HG03565 (cell line): Measurements from ENCODE around the gene SUMO1.
A peak's percentile ranks its signal among the peaks of the same experiment; 100 is the strongest.
"Not testable (repeated sequence)": the region's sequence is repeated elsewhere in the genome, so short reads cannot be mapped to it uniquely, and the experiment has no call there.

Experiments
- ATAC-seq: cut with Tn5 transposase; IDR thresholded peaks from one replicate; pipeline ENCODE4 v1.9.1; 2021; ENCODE audit warnings: mild to moderate bottlenecking, moderate library complexity; ENCODE audit not compliant: unreplicated experiment

The SUMO1 gene

DNA sequence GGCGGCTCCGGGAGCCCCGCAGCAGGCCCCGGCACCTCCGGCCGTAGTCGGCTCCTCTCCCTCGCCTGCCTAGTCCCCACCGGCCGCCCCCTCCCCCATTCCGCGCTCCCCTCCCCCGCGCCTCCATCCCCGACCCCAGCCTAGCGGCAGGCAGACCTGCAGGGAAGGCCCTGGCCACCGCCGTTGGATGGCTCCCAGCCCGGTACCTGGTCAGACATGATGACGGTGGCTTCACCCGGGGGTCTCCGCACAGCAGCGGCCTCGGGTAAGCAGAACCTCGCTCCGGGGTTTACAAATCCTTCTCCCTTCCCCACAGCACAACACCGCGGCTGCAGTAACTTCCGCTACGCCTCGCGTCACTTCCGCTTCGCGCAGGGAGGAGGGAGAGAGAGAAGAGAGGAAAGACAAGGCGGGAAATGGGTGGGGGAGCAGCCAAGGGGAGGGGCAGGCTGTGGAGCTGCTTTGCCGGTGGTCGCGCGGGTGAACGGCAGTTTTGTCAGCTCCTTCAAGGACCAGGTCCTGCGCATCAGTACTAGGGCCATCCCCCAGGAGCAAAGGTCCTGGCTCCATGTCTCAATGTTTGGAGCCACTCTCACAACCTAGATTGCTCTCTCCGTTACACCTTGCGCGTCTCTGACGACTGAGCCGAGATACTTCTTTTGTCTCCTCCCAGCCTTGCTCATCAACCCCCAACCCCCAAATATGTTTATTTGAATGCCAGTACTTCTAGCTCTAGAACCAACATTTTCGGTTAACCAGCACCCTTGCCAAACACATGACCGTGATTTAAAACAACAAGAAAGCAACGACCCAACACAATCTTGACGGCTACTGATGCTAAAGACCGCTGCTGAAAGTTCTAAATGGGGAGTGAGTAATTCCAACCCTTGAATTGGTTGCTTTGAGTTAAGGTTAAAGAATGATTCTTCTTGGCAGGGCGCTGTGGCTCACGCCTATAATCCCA lies at the start of gene SUMO1:
Gene SUMO1 (minus strand): TSS at position 364 of the 964 bp plus-strand sequence. CDS start 146 bp downstream, at position 218.
- peak; percentile 88 for ATAC-seq

DNA sequence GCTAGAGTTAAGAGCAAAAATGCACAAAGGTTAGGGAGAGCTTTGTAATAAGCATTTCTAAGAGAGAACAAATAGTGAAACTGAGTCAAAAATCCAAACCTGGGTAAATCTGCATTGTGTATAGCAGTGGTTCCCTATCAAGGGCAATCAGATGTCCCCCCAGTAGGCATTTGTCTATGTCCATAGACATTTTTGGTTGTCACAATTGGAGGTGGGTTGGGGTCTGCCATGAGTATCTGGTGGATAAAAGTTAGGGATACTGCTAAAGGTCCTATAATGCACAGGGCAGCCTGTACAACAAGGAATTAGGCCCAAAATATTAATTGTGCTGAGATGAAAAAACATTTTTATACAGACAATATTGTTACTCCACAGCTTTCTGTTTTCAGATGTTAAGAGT lies 48.2 kb upstream of the SUMO1 start:
- no peak for ATAC-seq

DNA sequence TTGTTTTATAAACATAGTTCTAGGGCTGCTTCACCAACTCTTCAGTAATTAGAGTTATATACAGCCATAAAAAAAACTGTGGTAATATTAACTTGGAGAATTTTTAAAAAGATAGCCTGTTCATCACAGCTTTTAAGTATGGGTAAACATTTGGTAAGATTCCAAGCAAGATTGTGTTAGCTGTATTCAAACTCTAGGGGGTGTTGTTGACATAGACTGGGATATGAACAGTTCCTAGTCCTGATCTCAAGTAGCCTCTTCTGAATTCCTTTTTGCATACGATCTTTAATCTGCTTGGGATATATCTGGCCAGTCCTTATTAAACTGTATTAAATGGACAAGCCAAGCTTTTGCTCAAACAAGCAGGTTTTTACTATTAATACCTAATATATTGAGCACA lies 40.5 kb upstream of the SUMO1 start:
- no peak for ATAC-seq

DNA sequence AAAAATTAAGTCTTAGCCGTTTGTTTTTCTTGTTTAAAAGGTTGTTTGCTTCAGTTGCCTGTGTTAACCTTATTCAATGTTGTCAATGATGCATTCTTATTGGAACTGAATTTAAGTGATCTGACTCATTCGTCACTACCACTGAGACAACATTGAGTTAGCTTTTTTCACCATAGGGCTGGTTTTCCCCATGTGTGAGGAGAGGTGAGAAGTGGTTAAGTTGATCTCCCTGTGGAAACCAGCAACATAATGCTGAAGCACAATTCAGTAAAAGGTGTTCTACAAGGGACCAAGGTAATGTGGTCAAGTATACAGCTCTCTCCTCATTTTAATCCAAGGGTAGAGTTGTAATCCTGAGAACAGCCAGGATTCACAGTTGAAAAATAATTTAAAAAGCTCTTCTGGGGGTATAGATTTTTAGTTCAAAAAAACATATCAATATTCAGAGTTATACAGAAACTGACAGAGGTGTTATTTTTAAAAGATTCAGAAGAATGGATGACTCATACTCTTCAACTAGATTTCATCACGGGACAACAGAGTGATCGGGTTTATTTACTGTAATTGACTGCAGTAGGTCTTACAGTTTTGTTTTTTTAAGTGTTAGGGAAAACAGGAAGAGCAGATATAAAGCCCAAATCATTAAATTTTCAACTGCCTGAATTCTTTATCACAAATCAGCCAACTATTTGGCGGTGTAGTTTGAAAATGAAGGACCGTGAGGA lies 39.8 kb upstream of the SUMO1 start:
- no peak for ATAC-seq

DNA sequence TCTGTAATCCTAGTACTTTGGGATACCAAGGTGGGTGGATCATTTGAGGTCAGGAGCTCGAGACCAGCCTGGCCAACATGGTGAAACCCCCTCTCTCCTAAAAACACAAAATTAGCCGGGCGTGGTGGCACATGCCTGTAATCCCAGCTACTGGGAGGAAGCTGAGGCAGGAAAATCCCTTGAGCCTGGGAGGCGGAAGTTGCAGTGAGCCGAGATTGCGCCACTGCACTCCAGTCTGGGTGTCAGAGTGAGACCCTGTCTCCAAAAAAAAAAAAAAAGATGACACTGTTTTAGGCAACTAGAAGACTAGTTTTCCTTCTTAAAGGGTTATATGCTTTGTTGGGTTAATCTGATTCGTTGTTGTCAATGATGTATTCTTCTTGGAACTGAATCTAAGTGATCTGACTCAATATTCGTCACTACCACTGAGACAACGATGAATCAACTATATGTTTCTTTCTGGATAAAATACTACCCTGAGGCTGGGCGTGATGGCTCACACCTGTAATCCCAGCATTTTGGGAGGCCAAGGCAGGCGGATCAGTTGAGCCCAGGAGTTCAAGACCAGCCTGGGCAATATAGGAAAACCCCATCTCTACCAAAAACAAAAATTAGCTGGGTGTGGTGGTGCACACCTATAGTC lies 37.8 kb upstream of the SUMO1 start:
- ATAC-seq = not testable (repeated sequence)

DNA sequence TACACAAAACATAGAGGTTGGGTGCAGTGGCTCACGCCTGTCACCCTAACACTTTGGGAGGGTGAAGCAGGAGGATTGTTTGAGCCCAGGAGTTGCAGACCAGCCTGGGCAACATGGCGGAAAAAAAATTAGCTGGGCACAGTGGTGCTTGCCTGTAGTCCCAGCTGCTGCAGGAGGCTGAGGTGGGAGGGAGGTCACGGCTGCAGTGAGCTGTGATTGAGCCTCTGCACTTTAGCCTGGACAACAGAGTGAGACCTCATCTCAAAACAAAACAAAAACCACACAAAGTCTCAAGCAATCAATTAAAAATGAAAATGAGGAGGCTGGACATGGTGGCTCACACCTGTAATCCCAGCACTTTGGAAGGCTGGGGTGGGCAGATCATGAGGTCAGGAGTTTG lies 32.1 kb upstream of the SUMO1 start:
- no peak for ATAC-seq

DNA sequence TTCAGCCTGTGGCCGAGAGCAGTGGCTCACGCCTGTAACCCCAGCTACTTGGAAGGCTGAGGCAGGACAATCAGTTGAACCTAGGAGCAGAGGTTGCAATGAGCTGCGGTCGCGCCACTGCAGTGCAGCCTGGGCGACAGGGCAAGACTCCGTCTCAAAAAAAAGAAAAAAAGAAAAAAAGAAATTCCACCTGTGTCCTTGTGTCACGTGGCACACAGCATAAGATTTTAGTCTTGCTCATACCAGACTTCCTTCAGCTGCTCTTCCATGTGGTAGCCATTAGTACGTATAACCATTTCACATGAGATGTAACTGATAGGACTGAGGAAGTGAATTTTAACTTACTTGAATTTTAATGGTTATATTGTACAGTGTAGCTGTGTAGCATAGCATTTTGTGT lies 31.2 kb upstream of the SUMO1 start:
- ATAC-seq = no peak

DNA sequence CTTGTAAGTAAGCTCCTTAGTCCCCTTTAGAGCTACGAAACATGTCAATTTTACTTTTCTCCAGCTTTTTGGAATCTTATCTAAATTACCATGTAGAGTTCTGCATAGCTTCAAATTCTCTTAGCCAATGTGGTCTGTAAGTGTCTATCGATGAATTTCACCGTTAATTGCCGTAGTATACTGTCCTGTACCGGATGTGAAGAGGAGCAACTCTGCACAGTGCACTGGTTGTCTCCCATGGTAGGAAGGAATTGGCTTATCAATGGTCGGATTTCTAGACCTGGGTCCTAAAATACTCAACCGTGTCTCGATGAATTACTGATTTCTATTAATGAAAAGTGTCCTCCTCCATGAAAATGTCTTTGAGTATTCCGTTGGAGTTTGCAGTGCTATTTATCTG lies 29.1 kb upstream of the SUMO1 start:
- no peak for ATAC-seq

DNA sequence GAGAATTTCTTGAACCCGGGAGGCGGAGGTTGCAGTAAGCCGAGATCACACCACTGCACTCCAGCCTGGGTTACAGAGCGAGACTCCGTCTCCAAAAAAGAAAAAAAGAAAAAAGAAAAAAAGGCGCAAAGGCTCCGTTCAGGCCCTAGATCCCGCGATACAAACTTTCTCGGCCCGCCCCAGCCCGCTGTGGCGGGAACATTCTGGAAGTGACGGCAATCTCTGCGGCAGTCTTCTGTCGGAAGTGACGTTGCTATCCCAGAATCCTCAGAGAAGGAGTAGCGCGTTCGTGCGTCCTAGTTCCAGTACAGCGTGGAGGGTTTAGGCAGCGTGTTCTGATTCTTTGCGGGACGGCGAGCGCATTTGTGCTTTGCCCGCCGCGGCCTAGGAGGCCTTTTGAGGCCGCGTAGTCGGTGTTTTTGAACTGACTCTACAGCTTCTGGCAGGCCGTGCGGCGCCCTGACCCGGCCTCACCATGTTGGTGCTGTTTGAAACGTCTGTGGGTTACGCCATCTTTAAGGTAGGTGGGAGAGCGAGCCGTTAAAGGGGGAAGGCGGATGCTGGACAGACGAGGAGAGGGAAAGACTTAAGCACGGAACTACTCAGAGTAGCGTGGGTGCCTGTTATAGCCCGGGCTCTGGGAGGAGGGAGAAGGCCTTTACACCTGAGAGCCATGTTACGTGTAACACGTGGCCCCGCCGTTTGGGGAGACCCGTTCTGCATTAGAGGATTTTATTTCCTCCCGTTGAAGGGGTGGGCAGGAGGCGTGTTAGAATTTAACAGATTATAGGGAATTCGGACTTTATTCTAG lies 27.3 kb upstream of the SUMO1 start, which contains the start of gene NOP58:
Gene NOP58 (plus strand): TSS at position 297 of the 811 bp plus-strand sequence. CDS start 179 bp downstream, at position 476.
- peak; percentile 84 for ATAC-seq

DNA sequence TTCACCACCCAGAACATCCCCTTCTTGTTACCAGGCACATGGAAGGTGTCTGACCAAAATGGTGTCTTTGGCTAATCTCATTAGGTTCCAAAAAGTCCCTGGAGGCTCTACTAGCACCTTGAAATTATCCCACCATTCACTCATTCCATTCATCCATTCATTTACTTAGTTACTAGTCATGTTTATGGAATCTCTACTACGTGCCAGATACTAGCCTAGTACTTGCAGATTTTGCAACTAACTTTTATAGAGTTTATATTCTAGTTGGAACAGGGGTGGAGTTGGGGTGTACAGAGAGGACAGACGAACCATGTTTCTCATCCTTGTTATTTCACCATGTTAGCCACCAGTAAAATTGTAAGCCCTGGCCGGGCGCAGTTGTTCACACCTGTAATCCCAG lies 23.1 kb upstream of the SUMO1 start:
- no peak for ATAC-seq

DNA sequence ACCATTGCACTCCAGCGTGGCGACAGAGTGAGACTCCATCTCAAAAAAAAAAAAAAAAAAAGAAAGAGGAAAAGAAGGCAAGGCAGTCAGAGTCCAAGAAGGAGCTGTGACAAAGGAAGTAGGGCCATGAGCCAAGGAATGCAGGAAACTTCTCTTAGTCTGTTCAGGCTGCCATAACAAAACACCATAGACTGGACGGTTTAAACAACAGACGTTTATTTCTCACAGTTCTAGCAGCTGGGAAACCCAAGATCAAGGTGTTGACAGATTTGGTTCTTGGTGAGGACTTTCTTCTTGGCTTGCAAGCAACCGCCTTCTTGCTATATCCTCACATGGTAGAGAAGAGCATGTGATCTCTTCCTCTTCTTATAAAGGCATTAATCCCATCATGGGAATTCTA lies 13.1 kb upstream of the SUMO1 start:
- no peak for ATAC-seq

DNA sequence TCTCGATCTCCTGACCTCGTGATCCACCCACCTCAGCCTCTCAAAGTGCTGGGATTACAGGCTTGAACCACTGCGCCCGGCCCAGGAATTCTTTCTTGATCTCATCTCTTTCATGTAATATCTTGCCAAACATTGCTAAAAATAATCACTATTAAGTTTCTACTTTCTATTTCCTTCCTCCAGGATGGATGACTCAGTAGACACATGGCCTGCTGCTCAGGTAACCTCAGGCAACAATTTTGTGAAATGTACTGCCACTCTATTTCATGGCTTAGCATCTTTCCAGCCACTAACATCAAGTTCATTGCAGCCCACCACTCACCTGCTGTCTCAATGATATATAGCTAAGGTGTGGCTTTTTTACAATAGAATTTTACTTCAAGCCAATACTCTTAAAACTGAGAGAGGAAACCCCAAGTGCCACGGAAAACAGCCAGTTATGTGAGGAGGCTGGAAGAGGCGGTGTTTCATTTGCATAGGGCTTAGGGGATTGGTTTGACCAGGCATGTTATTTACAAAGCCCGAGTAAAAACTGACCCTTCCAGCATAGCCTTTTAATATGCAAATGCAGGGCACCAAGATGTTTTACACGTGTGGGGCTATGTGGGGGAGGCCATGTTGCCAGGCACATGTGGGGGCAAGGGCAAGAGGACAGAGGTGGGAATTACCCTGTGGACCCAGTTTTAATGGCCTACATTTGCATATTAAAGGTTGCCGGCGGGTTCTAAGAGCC lies 11.3 kb upstream of the SUMO1 start:
- no peak for ATAC-seq

DNA sequence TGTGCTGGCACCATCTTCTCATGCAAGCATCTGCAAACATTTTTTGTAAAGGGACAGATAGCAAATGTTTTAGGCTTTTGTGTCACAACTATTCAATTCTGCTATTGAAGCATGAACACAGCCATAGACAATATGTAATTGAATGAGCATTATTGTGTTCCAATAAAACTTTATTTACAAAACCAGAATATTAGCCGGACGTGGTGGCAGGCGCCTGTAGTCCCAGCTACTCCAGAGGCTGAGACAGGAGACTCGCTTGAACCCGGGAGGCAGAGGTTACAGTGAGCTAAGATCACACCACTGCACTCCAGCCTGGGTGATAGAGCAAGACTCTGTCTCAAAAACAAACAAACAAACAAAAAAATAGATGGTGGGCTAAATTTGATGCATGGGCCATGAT lies 9.3 kb upstream of the SUMO1 start:
- ATAC-seq = not testable (repeated sequence)

DNA sequence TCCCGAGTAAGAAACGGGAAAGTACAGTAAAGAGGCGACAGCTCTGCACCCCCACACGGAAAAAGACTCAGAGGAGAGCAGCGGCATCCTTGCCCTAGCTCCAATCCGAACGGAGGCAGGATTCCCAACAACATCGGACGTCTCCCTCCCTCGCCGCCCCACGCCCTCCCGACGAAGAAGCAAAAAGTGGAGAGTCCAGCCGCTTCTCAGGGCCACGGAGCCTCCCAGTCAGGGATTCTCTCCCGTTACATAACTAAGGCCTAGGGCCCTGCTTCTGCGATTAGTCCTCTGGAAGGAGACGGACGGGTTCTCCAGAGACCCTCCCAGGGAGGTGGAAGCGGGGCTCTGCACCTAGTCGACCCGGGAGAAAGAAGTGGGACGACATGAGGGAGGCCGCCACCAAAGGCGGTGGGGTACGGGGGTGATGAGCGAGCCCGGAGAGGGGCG lies 587 bp downstream of the SUMO1 start:
- ATAC-seq = peak; percentile 29

DNA sequence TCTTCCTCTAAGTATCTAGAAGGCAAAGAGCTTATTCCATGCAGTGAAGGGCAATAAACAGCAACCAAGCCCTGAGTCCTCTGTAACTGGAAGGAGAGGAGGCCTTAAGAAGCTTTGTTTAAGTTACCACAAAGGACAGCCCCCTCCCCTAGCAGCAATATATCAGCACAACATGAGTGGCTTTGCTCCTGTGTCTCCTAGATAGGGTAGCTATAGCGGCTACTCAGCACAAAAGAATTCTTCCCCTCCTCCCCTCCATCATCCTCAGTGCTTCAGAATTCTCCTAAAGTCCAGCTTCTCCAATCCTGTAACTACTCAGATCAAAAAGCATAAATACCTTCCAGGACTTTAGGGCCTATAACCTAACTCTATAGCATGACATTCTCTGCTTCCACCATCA lies 16.5 kb downstream of the SUMO1 start:
- ATAC-seq = no peak

DNA sequence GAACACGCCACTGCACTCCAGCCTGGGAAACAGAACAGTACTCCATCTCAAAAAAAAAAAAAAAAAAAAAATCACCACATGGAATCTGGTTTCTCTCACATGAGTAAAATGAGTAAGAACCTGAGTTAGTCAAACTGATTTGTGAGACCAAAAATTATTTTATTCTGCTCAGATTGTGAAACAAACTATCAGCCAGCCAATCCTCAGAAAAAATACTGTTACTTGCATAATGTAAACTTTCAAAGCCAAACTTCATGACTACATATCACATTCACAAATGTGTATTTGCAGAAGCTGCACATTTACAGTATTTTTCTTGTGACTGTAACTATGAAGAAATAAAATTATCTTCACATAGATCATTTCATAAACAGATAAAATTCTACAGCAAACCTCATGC lies 23.2 kb downstream of the SUMO1 start:
- no peak for ATAC-seq

DNA sequence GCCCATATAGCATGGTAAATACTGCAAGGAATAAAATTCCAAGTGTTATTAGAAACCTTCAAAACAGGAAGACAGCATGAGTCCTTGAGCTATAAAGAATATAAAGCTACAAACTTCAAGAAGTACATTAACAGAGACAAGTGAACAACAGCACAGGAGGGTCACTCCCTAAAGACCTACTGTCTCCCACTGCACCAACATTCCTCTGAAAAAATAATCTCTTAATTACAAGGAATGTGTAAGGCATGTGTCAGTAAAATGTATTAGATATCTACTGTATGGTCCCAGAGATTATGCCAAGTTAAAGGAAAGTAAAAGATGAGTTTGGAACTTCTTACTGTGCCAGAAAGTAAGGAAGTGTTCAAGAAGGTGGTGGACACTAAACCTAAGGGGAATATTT lies 29.9 kb downstream of the SUMO1 start:
- no peak for ATAC-seq

DNA sequence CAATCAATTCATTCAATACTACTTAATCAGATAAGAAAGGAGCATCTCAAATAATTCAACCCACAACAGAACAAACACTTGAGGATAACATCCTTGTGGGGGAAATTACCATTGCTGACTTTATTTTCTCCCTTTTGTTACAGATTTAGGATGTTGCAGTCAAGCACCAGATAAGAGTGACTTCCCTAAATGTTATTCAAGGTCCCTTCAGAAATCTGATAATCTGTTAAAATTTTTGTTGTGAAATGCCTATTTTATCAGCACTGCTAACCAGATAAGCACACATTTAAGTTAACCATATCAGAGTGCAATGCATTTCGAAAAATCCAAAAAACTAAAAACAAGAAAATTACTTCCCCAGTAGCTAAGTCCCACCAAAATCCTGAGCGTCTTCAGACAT lies 33.5 kb downstream of the SUMO1 start:
- ATAC-seq = no peak

DNA sequence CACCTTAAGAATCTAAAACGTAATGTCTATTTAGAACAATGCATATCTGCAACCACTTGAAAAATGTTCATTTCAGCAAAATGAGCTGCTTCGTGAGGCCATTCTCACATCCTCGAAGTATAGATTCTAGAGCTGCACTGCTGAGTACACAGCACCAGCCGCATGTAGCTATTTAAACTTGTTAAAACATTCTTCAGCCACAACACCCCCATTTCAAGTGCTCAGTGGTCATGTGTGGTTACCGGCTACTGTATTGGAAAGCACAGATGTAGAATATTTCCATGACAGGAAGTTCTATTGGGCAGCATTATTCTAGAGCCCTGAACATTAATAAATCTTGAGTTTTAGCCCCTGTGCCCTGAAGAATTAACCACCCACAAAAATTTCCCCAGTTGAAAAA lies 35.0 kb downstream of the SUMO1 start:
- no peak for ATAC-seq
